ENCODE data around the gene VWA8. TPM values are rescaled to one million over a fixed set of nuclear protein-coding genes. Genes with fewer than 3 reads are reported as not detected.

VWA8 gene
- total and polyA plus RNA-seq, 4 donors, result 7.1 to 50.3 (median 12.4) TPM

DNA sequence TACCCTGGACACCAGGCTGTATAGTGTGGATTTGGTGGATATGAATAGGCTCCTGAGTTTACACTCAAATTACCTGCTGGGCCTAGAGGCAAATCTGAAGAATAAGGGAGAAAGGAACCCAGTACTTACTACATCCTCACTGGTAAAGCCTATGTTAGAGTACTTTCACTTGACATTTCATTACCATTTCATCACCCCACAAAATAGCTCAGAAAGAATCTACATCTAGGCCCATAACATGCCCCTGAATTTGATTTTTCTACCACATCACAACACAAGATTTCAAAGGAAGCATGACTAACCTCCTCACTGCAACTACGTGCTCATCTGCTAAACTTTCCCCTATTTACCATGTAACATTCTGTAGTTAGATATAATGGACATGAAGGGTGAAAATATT is 43.3 kb downstream of the VWA8 start:
- H3K4me3 ChIP-seq (ENCODE audit: low read depth in 1 of 3, low read length in 3 of 3), result no peak overlapping the region
- TF ChIP-seq SP1 (IDR thresholded peaks at IDR 0.05), result no peak
- TF ChIP-seq, protein P1, sequence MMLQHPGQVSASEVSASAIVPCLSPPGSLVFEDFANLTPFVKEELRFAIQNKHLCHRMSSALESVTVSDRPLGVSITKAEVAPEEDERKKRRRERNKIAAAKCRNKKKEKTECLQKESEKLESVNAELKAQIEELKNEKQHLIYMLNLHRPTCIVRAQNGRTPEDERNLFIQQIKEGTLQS (IDR thresholded peaks at IDR 0.05), result no peak
- TF ChIP-seq RAD21 (IDR thresholded peaks at IDR 0.05), result no peak
- no peak for TF ChIP-seq FOXA2 (IDR thresholded peaks at IDR 0.05)
- TF ChIP-seq, protein P2, sequence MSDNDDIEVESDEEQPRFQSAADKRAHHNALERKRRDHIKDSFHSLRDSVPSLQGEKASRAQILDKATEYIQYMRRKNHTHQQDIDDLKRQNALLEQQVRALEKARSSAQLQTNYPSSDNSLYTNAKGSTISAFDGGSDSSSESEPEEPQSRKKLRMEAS (IDR thresholded peaks at IDR 0.05), result no peak
- TF ChIP-seq, protein P3, sequence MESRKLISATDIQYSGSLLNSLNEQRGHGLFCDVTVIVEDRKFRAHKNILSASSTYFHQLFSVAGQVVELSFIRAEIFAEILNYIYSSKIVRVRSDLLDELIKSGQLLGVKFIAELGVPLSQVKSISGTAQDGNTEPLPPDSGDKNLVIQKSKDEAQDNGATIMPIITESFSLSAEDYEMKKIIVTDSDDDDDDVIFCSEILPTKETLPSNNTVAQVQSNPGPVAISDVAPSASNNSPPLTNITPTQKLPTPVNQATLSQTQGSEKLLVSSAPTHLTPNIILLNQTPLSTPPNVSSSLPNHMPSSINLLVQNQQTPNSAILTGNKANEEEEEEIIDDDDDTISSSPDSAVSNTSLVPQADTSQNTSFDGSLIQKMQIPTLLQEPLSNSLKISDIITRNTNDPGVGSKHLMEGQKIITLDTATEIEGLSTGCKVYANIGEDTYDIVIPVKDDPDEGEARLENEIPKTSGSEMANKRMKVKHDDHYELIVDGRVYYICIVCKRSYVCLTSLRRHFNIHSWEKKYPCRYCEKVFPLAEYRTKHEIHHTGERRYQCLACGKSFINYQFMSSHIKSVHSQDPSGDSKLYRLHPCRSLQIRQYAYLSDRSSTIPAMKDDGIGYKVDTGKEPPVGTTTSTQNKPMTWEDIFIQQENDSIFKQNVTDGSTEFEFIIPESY (IDR thresholded peaks at IDR 0.05), result no peak
- no peak for TF ChIP-seq EGR1 (IDR thresholded peaks at IDR 0.05; ENCODE audit: low read depth in 2 of 2)
- no peak for TF ChIP-seq FOXA1 (IDR thresholded peaks at IDR 0.05)
- TF ChIP-seq, protein P4, sequence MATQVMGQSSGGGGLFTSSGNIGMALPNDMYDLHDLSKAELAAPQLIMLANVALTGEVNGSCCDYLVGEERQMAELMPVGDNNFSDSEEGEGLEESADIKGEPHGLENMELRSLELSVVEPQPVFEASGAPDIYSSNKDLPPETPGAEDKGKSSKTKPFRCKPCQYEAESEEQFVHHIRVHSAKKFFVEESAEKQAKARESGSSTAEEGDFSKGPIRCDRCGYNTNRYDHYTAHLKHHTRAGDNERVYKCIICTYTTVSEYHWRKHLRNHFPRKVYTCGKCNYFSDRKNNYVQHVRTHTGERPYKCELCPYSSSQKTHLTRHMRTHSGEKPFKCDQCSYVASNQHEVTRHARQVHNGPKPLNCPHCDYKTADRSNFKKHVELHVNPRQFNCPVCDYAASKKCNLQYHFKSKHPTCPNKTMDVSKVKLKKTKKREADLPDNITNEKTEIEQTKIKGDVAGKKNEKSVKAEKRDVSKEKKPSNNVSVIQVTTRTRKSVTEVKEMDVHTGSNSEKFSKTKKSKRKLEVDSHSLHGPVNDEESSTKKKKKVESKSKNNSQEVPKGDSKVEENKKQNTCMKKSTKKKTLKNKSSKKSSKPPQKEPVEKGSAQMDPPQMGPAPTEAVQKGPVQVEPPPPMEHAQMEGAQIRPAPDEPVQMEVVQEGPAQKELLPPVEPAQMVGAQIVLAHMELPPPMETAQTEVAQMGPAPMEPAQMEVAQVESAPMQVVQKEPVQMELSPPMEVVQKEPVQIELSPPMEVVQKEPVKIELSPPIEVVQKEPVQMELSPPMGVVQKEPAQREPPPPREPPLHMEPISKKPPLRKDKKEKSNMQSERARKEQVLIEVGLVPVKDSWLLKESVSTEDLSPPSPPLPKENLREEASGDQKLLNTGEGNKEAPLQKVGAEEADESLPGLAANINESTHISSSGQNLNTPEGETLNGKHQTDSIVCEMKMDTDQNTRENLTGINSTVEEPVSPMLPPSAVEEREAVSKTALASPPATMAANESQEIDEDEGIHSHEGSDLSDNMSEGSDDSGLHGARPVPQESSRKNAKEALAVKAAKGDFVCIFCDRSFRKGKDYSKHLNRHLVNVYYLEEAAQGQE (IDR thresholded peaks at IDR 0.05), result no peak
- no peak for TF ChIP-seq HNF4G (IDR thresholded peaks at IDR 0.05)
- no peak for TF ChIP-seq HNF4A (conservative IDR thresholded peaks at IDR 0.05)
- 88% methylated on average over 1 of the region's 1 CpG for WGBS
- no peak for DNase-seq (ENCODE audit: low spot score)
- peaks cover 0 to 18% (median 2%) of the 10 kb centered on the region in 4 donors for H3K4me1 ChIP-seq (ENCODE audit: control insufficient read depth in 4 of 4, insufficient read depth in 4 of 4, low read length in 3 of 4)
- H3K36me3 ChIP-seq (ENCODE audit: control insufficient read depth in 4 of 4, insufficient read depth in 3 of 4, low read depth in 1 of 4, low read length in 3 of 4), result no peaks in the 10 kb centered on the region
- no peak overlapping the region for H3K9ac ChIP-seq (ENCODE audit: low read depth in 1 of 2, low read length in 2 of 2)
- H3K27me3 ChIP-seq (ENCODE audit: control insufficient read depth in 4 of 4, insufficient read depth in 4 of 4, low read length in 3 of 4), result no peaks in the 10 kb centered on the region
- no peak overlapping the region for H3K27ac ChIP-seq (ENCODE audit: low read depth in 1 of 2, low read length in 2 of 2)
- no peaks in the 10 kb centered on the region for H3K9me3 ChIP-seq (ENCODE audit: control insufficient read depth in 4 of 4, low read length in 3 of 4)

DNA sequence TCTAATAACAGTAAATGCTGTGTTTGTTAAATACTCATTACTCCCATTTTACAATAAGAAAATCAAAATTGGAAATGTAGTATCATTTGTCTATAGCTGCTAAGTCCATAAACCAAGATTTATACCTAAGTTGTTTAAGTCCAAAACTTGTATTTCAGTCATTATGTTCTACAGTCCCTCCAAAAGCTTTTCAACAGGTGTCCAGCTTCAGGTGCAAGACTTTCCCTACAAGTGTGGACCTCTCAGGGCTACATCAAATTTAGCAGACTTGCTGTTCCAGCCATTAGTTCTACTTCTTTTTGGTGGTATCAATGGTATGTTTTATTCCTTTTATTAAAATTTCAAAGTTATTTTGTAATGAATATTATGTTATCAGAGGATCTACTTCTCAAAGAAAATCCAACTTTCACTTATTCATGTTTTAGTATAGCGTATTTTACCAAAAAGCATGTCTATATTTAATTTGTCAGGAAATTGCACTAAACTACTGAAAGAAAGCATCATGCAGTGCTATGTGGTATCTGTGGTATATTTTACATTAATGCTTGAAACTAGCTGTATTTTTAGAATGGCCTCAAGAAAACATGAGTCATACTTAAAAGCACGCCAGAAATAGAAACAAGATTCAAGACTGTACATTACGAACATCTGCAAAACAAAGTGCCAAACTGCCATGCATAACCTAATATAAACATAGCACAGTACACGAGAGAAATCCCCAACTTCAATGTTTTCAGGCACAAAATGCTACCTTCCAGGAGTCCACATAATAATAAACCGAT is 44.5 kb downstream of the VWA8 start:
- Histone ChIP-seq H3K9me3 (ENCODE audit: control insufficient read depth in 4 of 4, low read length in 3 of 4) (no peaks in the 10 kb centered on the region), H3K36me3 (ENCODE audit: control insufficient read depth in 4 of 4, insufficient read depth in 3 of 4, low read depth in 1 of 4, low read length in 3 of 4) (no peaks in the 10 kb centered on the region), H3K27ac (ENCODE audit: low read depth in 1 of 2, low read length in 2 of 2) (no peak overlapping the region), H3K4me3 (ENCODE audit: low read depth in 1 of 3, low read length in 3 of 3) (no peak overlapping the region), H3K27me3 (ENCODE audit: control insufficient read depth in 4 of 4, insufficient read depth in 4 of 4, low read length in 3 of 4) (no peaks in the 10 kb centered on the region), H3K4me1 (ENCODE audit: control insufficient read depth in 4 of 4, insufficient read depth in 4 of 4, low read length in 3 of 4) (peaks cover 0 to 18% (median 2%) of the 10 kb centered on the region in 4 donors), H3K9ac (ENCODE audit: low read depth in 1 of 2, low read length in 2 of 2) (no peak overlapping the region)
- TF ChIP-seq JUND (IDR thresholded peaks at IDR 0.05) (peak; percentile 56 to 57), TAF1 (conservative IDR thresholded peaks at IDR 0.05) (no peak)
- 76% methylated on average over 5 of the region's 5 CpGs for WGBS
- DNase-seq (ENCODE audit: low spot score), result no peak
